ENCODE data around the gene CXCL16.

GRCh38 chr17:4748686-4749085, 9.0 kb upstream of the CXCL16 start:
- TF ChIP-seq CTCF (IDR thresholded peaks at IDR 0.05) (no peak), POLR2AphosphoS5 (IDR thresholded peaks at IDR 0.05) (no peak)
